GM19239 (cell line): ENCODE data around the gene FCGBP.
"Not testable (repeated sequence)": the region's sequence is repeated elsewhere in the genome, so short reads cannot be mapped to it uniquely, and the experiment has no call there.

ENCODE experiments used
- DNase-seq: peaks from one replicate; pipeline ENCODE4 v3.0.0; 2011; ENCODE audit warnings: low spot score; ENCODE audit not compliant: insufficient read length
- FAIRE-seq: peaks from 2 replicates; lab custom pipeline; 2011; peaks lifted over from hg19 to GRCh38; lab: Jason Lieb, UNC

The FCGBP gene

DNA sequence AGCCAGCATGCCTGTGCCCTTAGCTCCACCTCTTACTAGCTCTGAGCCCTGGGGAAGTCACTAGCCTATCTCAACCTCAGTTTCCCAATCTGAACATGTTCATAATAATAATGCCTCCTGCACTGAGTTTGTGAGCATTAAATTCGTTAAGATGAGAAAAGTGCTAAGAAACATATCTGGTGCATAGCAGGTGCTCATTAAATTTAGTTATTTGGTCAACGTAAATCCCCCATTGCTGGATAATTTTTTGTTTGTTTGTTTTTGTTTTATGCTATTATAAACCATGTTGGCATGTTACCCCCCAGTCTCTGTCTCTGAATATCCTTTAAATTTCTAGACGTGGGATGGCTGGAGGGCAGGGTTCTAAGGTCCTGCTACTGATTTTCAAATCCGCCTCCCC, 10.6 kb downstream of the FCGBP start:
- no peak for FAIRE-seq
- no peak for DNase-seq

- DNase-seq: no peak
- FAIRE-seq: no peak
Measured at GRCh38 chr19:39919976-39920375, 14.5 kb downstream of the FCGBP start.

GRCh38 chr19:39918183-39918651, 16.2 kb downstream of the FCGBP start:
- DNase-seq: no peak
- no peak for FAIRE-seq

DNA sequence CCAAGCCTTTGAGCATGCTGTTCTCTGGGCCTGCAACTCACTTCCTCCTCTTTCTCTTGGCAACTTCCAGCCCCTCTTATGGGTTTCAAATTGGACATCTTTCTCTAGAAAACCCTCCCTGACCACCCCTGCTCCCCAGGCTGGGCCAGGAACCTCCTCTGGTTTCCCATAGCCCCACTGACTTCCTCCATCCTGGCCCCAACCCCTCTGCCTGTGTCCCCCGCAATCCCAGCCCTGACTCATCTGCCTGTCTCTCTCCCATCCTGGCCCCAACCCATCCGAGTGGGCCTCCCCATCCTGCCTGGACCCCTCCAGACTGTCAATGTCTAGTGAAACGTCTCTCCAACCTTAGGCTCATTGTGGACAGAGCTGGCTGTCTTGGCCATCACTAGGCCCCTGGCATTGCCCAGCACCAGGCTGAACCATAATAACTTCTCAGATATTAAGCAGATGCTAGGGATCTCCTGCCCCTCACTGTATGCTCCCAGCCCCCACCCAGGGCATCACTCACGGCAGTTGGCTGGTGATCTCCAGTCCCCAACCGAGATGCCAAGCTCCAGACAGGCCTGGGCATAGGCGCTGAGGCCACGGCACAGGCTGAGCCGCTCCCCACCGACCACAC, 16.8 kb downstream of the FCGBP start:
- FAIRE-seq: no peak

DNA sequence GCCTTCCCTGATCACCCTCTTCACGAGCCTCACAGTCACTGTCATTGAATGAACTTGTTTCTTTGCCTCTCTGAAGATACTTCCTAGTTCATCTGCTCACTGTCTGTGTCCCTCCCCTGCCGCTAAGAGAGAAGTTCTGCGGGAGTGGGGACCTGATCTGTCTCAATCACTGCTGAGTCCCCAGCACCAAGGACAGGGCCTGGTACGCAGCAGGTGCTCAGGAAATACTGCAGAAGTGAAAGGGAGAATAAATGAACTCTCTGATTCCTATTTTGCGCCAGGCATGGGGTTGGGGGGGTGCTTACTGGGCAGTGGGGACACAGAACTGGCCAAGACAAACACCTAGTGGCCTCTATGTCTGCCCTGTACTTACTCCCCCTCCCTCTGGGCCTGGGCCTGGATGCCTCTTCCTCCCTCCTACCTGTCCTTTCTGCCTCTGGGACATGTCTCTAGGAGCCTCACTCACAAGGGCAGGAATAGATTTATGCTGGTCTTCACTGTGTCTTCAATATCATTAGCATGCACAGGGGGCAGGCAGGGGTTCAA, 17.5 kb downstream of the FCGBP start:
- FAIRE-seq: peak; percentile 18

More for the DNA sequence above, 16.8 kb downstream of the FCGBP start:
- DNase-seq: no peak

DNA sequence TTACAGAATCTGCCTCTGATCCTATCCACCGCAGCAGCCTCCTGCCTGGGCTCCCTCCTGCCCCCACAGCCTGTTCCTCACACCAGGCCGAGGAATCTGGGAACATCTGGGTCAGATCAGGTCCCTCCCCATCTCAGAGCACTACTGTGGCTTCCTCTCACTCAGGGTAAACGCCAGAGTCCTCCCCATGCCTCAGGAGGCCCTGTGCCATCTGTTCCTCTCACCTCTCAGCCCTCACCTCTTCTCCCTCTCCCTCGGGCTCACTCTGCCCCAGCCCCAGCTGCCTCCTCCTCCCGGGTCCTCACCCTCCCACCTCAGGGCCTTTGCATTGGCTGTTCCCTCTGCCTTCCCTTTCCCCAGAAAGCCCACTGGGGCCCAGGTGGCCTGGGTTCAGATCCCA, 18.2 kb downstream of the FCGBP start:
- FAIRE-seq: no peak
- no peak for DNase-seq

More for the DNA sequence above, 17.5 kb downstream of the FCGBP start:
- DNase-seq: no peak

GRCh38 chr19:39915848-39916215, 18.6 kb downstream of the FCGBP start:
- DNase-seq: no peak
- FAIRE-seq: no peak

DNA sequence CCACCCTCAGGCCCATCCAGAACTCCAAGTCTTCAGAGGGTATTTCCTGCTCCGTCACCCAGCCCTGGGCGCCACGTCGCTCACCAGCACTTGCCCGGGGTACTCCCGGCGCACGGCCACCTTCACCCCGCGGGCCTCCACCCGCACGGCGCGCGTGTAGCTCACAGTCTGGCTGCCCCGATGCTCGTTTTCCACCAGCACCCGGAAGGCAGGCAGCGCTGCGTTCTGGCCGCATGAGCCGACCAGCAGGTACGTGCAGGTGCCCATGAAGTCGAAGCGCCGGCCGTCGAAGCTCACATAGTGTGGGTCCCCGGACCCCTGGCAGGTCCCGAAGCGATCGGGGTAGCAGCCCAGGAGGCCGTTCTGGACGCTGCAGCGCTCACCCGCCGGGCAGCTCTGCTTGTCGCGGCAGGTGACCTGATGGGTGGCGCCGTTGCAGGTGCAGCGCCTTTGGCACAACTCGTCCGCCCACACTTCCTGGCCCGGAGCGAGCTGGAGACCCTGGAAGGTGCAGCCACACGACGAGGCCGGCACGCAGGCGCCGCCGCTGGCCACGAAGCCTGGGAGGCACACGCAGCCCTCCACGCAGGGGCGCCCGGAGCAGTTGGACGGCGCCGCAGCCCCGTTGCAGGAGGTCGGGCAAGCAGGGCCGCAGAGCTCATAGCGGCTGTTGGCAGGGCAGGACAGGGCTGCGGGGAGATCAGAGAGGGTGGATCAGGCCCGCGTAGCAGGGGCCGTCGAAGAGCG, 19.2 kb downstream of the FCGBP start:
- DNase-seq (no peak), FAIRE-seq (no peak)

- FAIRE-seq: no peak
- no peak for DNase-seq
Measured at GRCh38 chr19:39913682-39914333, 20.6 kb downstream of the FCGBP start.

DNA sequence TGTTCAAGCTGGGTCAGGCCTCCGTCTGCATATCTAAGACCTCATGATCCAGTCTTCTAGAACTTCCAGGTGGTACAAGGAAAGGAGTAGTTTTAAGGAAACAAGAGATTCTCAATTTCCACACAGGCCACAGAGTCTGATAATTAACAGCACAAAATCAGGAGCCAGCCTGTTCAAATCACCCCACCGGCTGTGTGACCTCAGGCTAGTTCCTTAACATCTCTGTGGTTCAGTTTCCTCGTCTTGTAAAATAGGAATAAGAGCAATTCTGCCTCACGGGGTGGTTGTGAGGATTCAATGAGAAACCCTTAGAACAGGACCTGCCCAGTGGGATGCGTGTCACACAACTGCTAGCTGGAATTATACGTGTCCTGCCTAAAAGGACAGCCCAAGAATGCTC, 25.6 kb downstream of the FCGBP start:
- DNase-seq: no peak

GRCh38 chr19:39906820-39907611, 27.4 kb downstream of the FCGBP start:
- DNase-seq (no peak), FAIRE-seq (no peak)

More for the DNA sequence above, 25.6 kb downstream of the FCGBP start:
- FAIRE-seq: no peak

- FAIRE-seq: no peak
Measured at GRCh38 chr19:39906283-39906682, 28.2 kb downstream of the FCGBP start.

DNA sequence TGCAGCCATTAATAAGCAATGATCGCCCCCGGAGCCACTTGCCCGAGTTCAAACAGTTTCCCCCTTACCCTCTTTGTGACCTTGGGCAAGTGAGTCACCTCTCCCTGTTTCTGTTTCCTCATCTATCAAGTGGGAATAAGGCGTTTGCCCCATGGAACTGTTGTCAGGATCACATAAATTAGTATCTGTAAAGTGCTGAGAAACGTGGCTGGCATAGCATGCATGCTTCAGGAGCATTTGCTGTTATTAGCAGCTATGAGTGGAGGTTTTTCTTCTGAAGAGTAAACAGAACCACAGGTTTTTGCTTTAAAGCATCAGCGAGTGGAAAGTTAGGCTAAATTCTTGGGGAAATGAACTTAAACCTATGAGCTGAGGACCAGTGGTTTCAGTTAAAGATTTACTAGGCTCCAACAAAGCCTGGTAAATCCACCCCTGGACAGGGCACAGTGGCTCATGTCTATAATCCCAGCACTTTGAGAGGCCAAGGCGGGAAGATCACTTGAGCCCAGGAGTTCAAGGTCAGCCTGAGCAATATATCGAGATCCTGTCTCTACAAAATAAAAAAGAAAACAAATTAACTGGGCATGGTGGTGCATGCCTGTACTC, 30.8 kb downstream of the FCGBP start:
- DNase-seq, FAIRE-seq: not testable (repeated sequence)

More at GRCh38 chr19:39906283-39906682, 28.2 kb downstream of the FCGBP start:
- no peak for DNase-seq

GRCh38 chr19:39902326-39902725, 32.1 kb downstream of the FCGBP start:
- not testable (repeated sequence) for FAIRE-seq, DNase-seq

GRCh38 chr19:39901681-39902080, 32.8 kb downstream of the FCGBP start:
- not testable (repeated sequence) for DNase-seq, FAIRE-seq

GRCh38 chr19:39898858-39899257, 35.6 kb downstream of the FCGBP start:
- not testable (repeated sequence) for DNase-seq, FAIRE-seq

GRCh38 chr19:39897511-39898245, 36.8 kb downstream of the FCGBP start:
- FAIRE-seq: not testable (repeated sequence)
- DNase-seq: peak; percentile 67

GRCh38 chr19:39895096-39895495, 39.3 kb downstream of the FCGBP start:
- FAIRE-seq, DNase-seq: not testable (repeated sequence)

- not testable (repeated sequence) for DNase-seq, FAIRE-seq
Measured at GRCh38 chr19:39894236-39894606, 40.2 kb downstream of the FCGBP start.
